Caco-2 (cell line): ENCODE data around the gene KIF21A. TPM values are rescaled to one million over a fixed set of nuclear protein-coding genes. Genes with fewer than 3 reads are reported as not detected.

Experiments
- BruUV-seq: library from RNA; stranded (reverse); fragments of 400-500 nt; replicated peaks from 2 replicates; lab custom pipeline; 2021; lab: Mats Ljungman, UMichigan
- CTCF ChIA-PET: fragments of 300-600 bp; sonication (Branson Sonifier 250); formaldehyde crosslinking; loops from one replicate; lab custom pipeline; 2022; ENCODE audit warnings: antibody characterized with exemption; lab: Charles Lee
- POLR2A ChIA-PET: fragments of 300-600 bp; sonication (Branson Sonifier 250); formaldehyde crosslinking; loops from one replicate; lab custom pipeline; 2022; ENCODE audit warnings: antibody characterized with exemption; lab: Charles Lee
- DNase-seq, 2 experiments: peaks; one replicate each; pipeline versions ENCODE4 v3.0.0 to v3.0.0-alpha.2; 2020 to 2022
- H3K27me3 ChIP-seq: replicated peaks from 2 replicates; pipeline ENCODE4 v1.6.0; 2011; ENCODE audit warnings: low read length; ENCODE audit not compliant: control insufficient read depth, insufficient read depth
- H3K36me3 ChIP-seq: 2 replicates; pipeline ENCODE4 v1.5.1; 2011; ENCODE audit warnings: low read length; ENCODE audit not compliant: control insufficient read depth, insufficient read depth
- H3K4me1 ChIP-seq: fragments of 250-450 bp; sonication (Bioruptor Pico); 2 replicates; pipeline ENCODE4 v1.5.1; 2020; ENCODE audit warnings: mild to moderate bottlenecking
- H3K4me3 ChIP-seq: 2 replicates; pipeline ENCODE4 v1.5.1; 2011; ENCODE audit warnings: low read depth, mild to moderate bottlenecking, control low read depth, low read length
- H3K9me3 ChIP-seq: fragments of 250-450 bp; sonication (Bioruptor Pico); 2 replicates; pipeline ENCODE4 v1.5.1; 2020; ENCODE audit warnings: mild to moderate bottlenecking, moderate library complexity
- H3K27ac Mint-ChIP-seq: one replicate; pipeline ENCODE4 v1.8.0; 2022; ENCODE audit warnings: mixed read lengths; ENCODE audit not compliant: unreplicated experiment
- H3K27me3 Mint-ChIP-seq: one replicate; pipeline ENCODE4 v1.8.0; 2022; ENCODE audit warnings: mixed read lengths; ENCODE audit not compliant: insufficient read depth, unreplicated experiment
- H3K36me3 Mint-ChIP-seq: one replicate; pipeline ENCODE4 v1.8.0; 2022; ENCODE audit warnings: mild to moderate bottlenecking, mixed read lengths; ENCODE audit not compliant: insufficient read depth, unreplicated experiment
- H3K4me1 Mint-ChIP-seq: one replicate; pipeline ENCODE4 v1.8.0; 2022; ENCODE audit warnings: low read depth, mixed read lengths; ENCODE audit not compliant: unreplicated experiment
- H3K4me3 Mint-ChIP-seq: one replicate; pipeline ENCODE4 v1.8.0; 2022; ENCODE audit warnings: mild to moderate bottlenecking, moderate library complexity, mixed read lengths; ENCODE audit not compliant: unreplicated experiment
- H3K9me3 Mint-ChIP-seq: one replicate; pipeline ENCODE4 v1.8.0; 2022; ENCODE audit warnings: mixed read lengths; ENCODE audit not compliant: unreplicated experiment
- intact Hi-C: fragments of 100-400 bp; cut with micrococcal nuclease; formaldehyde crosslinking; loops from one replicate; pipeline ENCODE4 v1.10.0; 2022; ENCODE audit not compliant: unreplicated experiment
- total RNA-seq: library from RNA; stranded (reverse); gene quantifications from 2 replicates; pipeline ENCODE4 v1.2.3, GENCODE V29; 2022
- TF ChIP-seq, protein P1 (sequence below), 2 experiments: fragments of 200-600 bp in 1 of 2; IDR thresholded peaks; 1 replicate in 1 of 2; 2 replicates in 1 of 2; pipeline versions ENCODE4 v1.5.1 to v1.8.0; 2011 to 2022; ENCODE audit warnings: antibody characterized with exemption in 1 of 2, control low read depth in 1 of 2, inconsistent platforms in 1 of 2, low read depth in 1 of 2, low read length in 1 of 2, mild to moderate bottlenecking in 1 of 2, moderate library complexity in 1 of 2; ENCODE audit not compliant: insufficient read depth in 1 of 2, severe bottlenecking in 1 of 2, unreplicated experiment in 1 of 2

Gene KIF21A
- total RNA-seq, 1 experiment from 2014 or later = 77.5 TPM

DNA sequence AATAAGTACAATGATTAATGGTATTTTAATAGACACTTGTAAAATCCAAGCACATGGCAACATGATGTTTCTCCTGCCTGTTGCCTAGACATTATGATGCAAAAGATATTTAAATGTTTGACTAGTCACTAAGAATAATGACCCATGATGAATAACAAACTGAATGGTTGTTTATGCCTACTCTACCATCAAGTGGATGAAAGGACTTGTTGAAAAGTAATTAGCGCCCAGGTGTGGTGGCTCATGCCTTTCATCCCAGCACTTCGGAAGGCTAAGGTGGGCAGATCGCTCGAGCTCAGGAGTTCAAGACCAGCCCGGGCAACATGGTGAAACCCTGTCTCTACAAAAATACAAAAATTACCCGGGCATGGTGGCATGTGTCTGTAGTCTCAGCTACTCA, 30.7 kb downstream of the KIF21A start:
- no peak for DNase-seq
- Histone ChIP-seq H3K4me1 (no peaks in the 10 kb centered on the region), H3K4me3 (no peak overlapping the region), H3K9me3 (no peaks in the 10 kb centered on the region), H3K27me3 (no peaks in the 10 kb centered on the region), H3K36me3 (no peaks in the 10 kb centered on the region)
- Mint-ChIP-seq H3K36me3 (peaks cover 14% of the 10 kb centered on the region), H3K27ac (no peak overlapping the region), H3K9me3 (no peaks in the 10 kb centered on the region), H3K4me3 (no peak overlapping the region), H3K27me3 (no peaks in the 10 kb centered on the region), H3K4me1 (peaks cover 6% of the 10 kb centered on the region)
- intact Hi-C loops = no loop called here
- BruUV-seq = no TSS peak
- TF ChIP-seq, protein P1, sequence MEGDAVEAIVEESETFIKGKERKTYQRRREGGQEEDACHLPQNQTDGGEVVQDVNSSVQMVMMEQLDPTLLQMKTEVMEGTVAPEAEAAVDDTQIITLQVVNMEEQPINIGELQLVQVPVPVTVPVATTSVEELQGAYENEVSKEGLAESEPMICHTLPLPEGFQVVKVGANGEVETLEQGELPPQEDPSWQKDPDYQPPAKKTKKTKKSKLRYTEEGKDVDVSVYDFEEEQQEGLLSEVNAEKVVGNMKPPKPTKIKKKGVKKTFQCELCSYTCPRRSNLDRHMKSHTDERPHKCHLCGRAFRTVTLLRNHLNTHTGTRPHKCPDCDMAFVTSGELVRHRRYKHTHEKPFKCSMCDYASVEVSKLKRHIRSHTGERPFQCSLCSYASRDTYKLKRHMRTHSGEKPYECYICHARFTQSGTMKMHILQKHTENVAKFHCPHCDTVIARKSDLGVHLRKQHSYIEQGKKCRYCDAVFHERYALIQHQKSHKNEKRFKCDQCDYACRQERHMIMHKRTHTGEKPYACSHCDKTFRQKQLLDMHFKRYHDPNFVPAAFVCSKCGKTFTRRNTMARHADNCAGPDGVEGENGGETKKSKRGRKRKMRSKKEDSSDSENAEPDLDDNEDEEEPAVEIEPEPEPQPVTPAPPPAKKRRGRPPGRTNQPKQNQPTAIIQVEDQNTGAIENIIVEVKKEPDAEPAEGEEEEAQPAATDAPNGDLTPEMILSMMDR (IDR thresholded peaks at IDR 0.05; ENCODE audit: insufficient read depth in 1 of 2, low read depth in 1 of 2, low read length in 1 of 2, severe bottlenecking in 1 of 2, unreplicated experiment in 1 of 2) = no peak
- ChIA-PET POLR2A (no interaction called here), CTCF (no interaction called here)

DNA sequence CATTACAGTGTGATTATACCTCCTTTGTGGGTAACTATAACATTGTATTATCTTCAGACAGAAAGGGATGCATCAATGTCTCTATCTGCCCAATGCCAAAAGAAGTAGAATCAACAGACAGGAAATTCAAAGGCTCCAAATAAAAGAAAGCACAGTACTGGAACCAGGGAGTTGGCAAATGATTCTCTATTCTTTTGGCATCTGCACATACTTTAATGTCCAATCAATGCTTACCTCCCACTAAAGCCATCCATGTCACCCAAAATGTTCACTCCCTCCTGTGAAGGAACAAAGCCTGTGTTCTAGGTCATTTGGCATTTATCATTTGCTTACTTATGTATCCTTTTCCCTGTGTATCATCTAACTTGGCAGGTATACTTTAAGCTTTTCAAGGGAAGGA, 36.7 kb downstream of the KIF21A start:
- TF ChIP-seq, protein P1 (IDR thresholded peaks at IDR 0.05; ENCODE audit: insufficient read depth in 1 of 2, low read depth in 1 of 2, low read length in 1 of 2, severe bottlenecking in 1 of 2, unreplicated experiment in 1 of 2) = no peak
- H3K4me1 Mint-ChIP-seq = peaks cover 8% of the 10 kb centered on the region
- H3K27ac Mint-ChIP-seq = no peak overlapping the region
- no peaks in the 10 kb centered on the region for H3K4me1 ChIP-seq
- H3K9me3 ChIP-seq = no peaks in the 10 kb centered on the region
- no peak overlapping the region for H3K4me3 Mint-ChIP-seq
- BruUV-seq = no TSS peak
- no peaks in the 10 kb centered on the region for H3K27me3 Mint-ChIP-seq
- intact Hi-C loops = no loop called here
- no peaks in the 10 kb centered on the region for H3K36me3 ChIP-seq
- H3K4me3 ChIP-seq = no peak overlapping the region
- POLR2A ChIA-PET = no interaction called here
- peaks cover 14% of the 10 kb centered on the region for H3K36me3 Mint-ChIP-seq
- CTCF ChIA-PET = no interaction called here
- DNase-seq = no peak
- no peaks in the 10 kb centered on the region for H3K27me3 ChIP-seq
- H3K9me3 Mint-ChIP-seq = no peaks in the 10 kb centered on the region

DNA sequence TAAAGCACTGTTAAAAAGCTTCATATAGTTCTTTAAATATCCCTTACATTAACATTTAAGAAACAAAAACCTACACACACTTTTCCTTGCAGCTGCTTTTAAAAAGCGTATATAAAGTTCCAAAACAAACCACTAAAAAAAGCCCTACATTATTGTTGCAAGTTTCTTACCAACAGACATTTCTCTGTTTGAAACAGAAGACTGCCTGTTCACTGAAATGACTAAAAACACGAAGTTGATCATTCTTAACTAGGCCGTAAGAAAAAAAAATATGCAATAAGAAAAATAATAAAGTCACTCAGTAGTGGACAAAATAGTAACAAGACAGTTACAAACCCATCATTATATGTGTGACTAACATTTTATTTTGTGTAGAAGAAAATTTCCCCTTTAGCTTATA, 37.3 kb downstream of the KIF21A start:
- Mint-ChIP-seq H3K27me3 (no peaks in the 10 kb centered on the region), H3K4me1 (peaks cover 8% of the 10 kb centered on the region), H3K9me3 (no peaks in the 10 kb centered on the region), H3K4me3 (no peak overlapping the region), H3K36me3 (peaks cover 8% of the 10 kb centered on the region), H3K27ac (no peak overlapping the region)
- no peak for DNase-seq
- H3K36me3 ChIP-seq = no peaks in the 10 kb centered on the region
- H3K4me1 ChIP-seq = no peaks in the 10 kb centered on the region
- TF ChIP-seq, protein P1 (IDR thresholded peaks at IDR 0.05; ENCODE audit: insufficient read depth in 1 of 2, low read depth in 1 of 2, low read length in 1 of 2, severe bottlenecking in 1 of 2, unreplicated experiment in 1 of 2) = no peak
- no peaks in the 10 kb centered on the region for H3K9me3 ChIP-seq
- CTCF ChIA-PET = no interaction called here
- POLR2A ChIA-PET = no interaction called here
- no TSS peak for BruUV-seq
- H3K27me3 ChIP-seq = no peaks in the 10 kb centered on the region
- no peak overlapping the region for H3K4me3 ChIP-seq
- intact Hi-C loops = no loop called here
